Thyroid gland (tissue), 4 donors: ENCODE data around the gene GPRC5D. TPM values are rescaled to one million over a fixed set of nuclear protein-coding genes. Genes with fewer than 3 reads are reported as not detected.
A peak's percentile ranks its signal among the peaks of the same experiment; 100 is the strongest.

Experiments used
- DNase-seq, 2 donors: peaks; one replicate each; pipeline ENCODE4 v3.0.0-alpha.2; 2019
- H3K27ac ChIP-seq, 3 donors: fragments of 200-600 bp; sonication (generic); 1 replicate in 2 of 3; 2 replicates in 1 of 3; pipeline ENCODE4 v1.5.1; 2016 to 2019; ENCODE audit warnings: mild to moderate bottlenecking in 1 of 3, moderate library complexity in 1 of 3
- H3K27me3 ChIP-seq: fragments of 200-600 bp; sonication (generic); one replicate; pipeline ENCODE4 v1.5.1; 2019
- H3K36me3 ChIP-seq, 2 donors: fragments of 200-600 bp; sonication (generic); one replicate each; pipeline ENCODE4 v1.5.1; 2016 to 2019
- H3K4me1 ChIP-seq, 2 donors: fragments of 200-600 bp; sonication (generic); one replicate each; pipeline ENCODE4 v1.5.1; 2017 to 2019
- H3K4me3 ChIP-seq, 3 donors: fragments of 200-600 bp; sonication (generic); replicated peaks in 1 of 3; 1 replicate in 2 of 3; 2 replicates in 1 of 3; pipeline ENCODE4 v1.5.1; 2016; ENCODE audit warnings: mild to moderate bottlenecking in 1 of 3
- H3K9me3 ChIP-seq: fragments of 200-600 bp; sonication (generic); one replicate; pipeline ENCODE4 v1.5.1; 2017
- CTCF ChIP-seq, 6 experiments: fragments of 200-600 bp in 3 of 6; fragments of 450-650 bp in 3 of 6; sonication (generic) in 3 of 6; IDR thresholded peaks; one replicate each; pipeline ENCODE4 v1.5.1; 2016 to 2019; ENCODE audit warnings: antibody characterized with exemption in 6 of 6, mild to moderate bottlenecking in 2 of 6, inconsistent platforms in 1 of 6, moderate library complexity in 1 of 6
- POLR2A ChIP-seq, 2 donors: fragments of 450-650 bp; IDR thresholded peaks; one replicate each; pipeline ENCODE4 v1.6.1; 2017; ENCODE audit warnings: antibody characterized with exemption in 2 of 2, mild to moderate bottlenecking in 2 of 2, moderate library complexity in 1 of 2
- WGBS, 2 donors: methylation state at CpG; one replicate each; pipeline ENCODE4 v1.1.5; 2017; 5-methylcytosine and 5-hydroxymethylcytosine counted together
- intact Hi-C: fragments of 100-400 bp; cut with DNase I; formaldehyde crosslinking; loops from one replicate; pipeline ENCODE4 v1.15.1; 2023
- total RNA-seq, 4 donors: library from RNA; depleted of rRNA; stranded (reverse); fragments of >200 nt; gene quantifications; one replicate each; pipeline ENCODE4 v1.2.3, GENCODE V29; 2016

GPRC5D gene
- total RNA-seq, 4 donors from 2014 or later: not detected

- no peak overlapping the region for H3K4me3 ChIP-seq
- H3K4me1 ChIP-seq: peaks cover 14 to 29% of the 10 kb centered on the region in 2 donors
- H3K27me3 ChIP-seq: no peaks in the 10 kb centered on the region
- intact Hi-C loops: loop anchor here (5.0 to 10.0 kb wide), 2 partner anchors 66 to 179 kb away; no protein-coding TSS in a partner anchor
- peaks cover 34 to 35% of the 10 kb centered on the region in 2 donors for H3K36me3 ChIP-seq
- DNase-seq: peak in 1 of 2 donors; percentile 30
- H3K27ac ChIP-seq: no peak overlapping the region
- TF ChIP-seq POLR2A (IDR thresholded peaks at IDR 0.05): no peak
- peak in 5 of 6 experiments; percentile 16 to 73 (median 61) for TF ChIP-seq CTCF (IDR thresholded peaks at IDR 0.05)
- whole genome bisulfite sequencing, 2 donors: 59 to 69% methylated on average over 9 of the region's 9 CpGs
- H3K9me3 ChIP-seq: no peaks in the 10 kb centered on the region
These were observed 31.6 kb upstream of the GPRC5D start for GRCh38 chr12:12983420-12984035.

- no peaks in the 10 kb centered on the region for H3K27me3 ChIP-seq
- DNase-seq: no peak
- no peak overlapping the region for H3K4me3 ChIP-seq
- peaks cover 14 to 29% of the 10 kb centered on the region in 2 donors for H3K4me1 ChIP-seq
- peaks cover 23 to 31% of the 10 kb centered on the region in 2 donors for H3K36me3 ChIP-seq
- H3K27ac ChIP-seq: no peak overlapping the region
- intact Hi-C loops: loop anchor here (5.0 to 10.0 kb wide), 2 partner anchors 65 to 178 kb away; no protein-coding TSS in a partner anchor
- H3K9me3 ChIP-seq: no peaks in the 10 kb centered on the region
- TF ChIP-seq CTCF (IDR thresholded peaks at IDR 0.05): no peak
- no peak for TF ChIP-seq POLR2A (IDR thresholded peaks at IDR 0.05)
- WGBS, 2 donors: 85 to 96% methylated on average over 2 of the region's 2 CpGs
These were observed 30.4 kb upstream of the GPRC5D start for GRCh38 chr12:12982331-12982730.

DNA sequence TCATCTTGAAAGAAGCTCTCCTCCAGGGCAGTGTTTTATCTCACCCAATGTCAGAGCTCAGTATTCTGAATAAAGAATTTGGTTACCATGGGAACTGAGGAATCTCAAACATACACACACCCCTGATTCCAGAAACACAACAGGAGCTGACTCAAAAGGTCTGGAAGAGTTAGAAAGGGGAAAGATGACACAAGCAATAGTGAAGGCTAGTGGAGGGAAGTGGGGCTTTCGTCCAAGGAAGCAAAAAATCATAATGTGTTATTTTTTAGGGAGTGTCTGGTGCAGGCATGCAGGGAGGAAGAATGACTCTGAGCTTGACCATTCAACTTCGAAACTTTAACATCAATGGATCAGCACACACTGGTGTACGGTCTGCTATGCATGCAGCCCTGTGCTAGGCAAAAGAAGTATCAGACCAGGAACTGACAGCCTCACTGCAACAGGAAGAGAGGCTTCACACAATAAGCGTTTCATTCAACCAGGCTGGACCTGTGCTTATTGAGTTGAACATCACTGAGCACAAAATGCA, 27.8 kb upstream of the GPRC5D start:
- Histone ChIP-seq H3K4me3 (no peak overlapping the region), H3K27me3 (no peaks in the 10 kb centered on the region), H3K27ac (peak overlapping the region in 2 of 3 donors; percentile 55 to 62), H3K4me1 (peaks cover 14 to 48% of the 10 kb centered on the region in 2 donors), H3K9me3 (no peaks in the 10 kb centered on the region), H3K36me3 (peaks cover 7 to 25% of the 10 kb centered on the region in 2 donors)
- intact Hi-C loops: loop anchor here (5.0 to 10.0 kb wide), 2 partner anchors 62 to 175 kb away; no protein-coding TSS in a partner anchor
- no peak for DNase-seq
- TF ChIP-seq POLR2A (IDR thresholded peaks at IDR 0.05) (no peak), CTCF (IDR thresholded peaks at IDR 0.05) (no peak)
- 32 to 36% methylated on average over 4 of the region's 4 CpGs for WGBS, 2 donors

GRCh38 chr12:12979126-12979525, 27.2 kb upstream of the GPRC5D start:
- Histone ChIP-seq H3K27me3 (no peaks in the 10 kb centered on the region), H3K36me3 (peaks cover 14 to 32% of the 10 kb centered on the region in 2 donors), H3K4me3 (no peak overlapping the region), H3K27ac (peak overlapping the region in 1 of 3 donors; percentile 62), H3K9me3 (no peaks in the 10 kb centered on the region), H3K4me1 (peaks cover 14 to 48% of the 10 kb centered on the region in 2 donors)
- 74 to 75% methylated on average over 4 of the region's 4 CpGs for WGBS, 2 donors
- no peak for DNase-seq
- TF ChIP-seq POLR2A (IDR thresholded peaks at IDR 0.05): no peak
- no peak for TF ChIP-seq CTCF (IDR thresholded peaks at IDR 0.05)
- intact Hi-C loops: no loop called here

DNA sequence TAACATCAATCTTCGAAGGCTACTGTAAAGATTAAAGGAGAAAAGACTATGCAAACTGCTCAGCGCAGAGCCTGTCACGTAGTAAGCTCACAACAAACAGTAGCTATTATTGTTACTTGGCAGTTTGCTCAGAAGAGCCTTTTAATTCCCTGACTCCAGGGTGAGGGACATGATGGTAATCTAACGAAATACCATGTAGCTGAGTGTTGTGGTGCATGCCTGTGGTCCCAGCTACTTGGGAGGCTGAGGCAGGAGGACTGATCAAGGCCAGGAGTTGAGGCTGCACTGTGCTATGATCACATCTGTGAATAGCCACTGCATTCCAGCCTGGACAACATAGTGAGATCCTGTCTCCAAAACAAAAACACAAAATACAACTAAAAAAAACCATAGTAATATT, 25.3 kb upstream of the GPRC5D start:
- Histone ChIP-seq H3K36me3 (peaks cover 27 to 49% of the 10 kb centered on the region in 2 donors), H3K27ac (peak overlapping the region in 2 of 3 donors; percentile 27 to 48), H3K27me3 (no peaks in the 10 kb centered on the region), H3K4me3 (no peak overlapping the region), H3K4me1 (peaks cover 14 to 41% of the 10 kb centered on the region in 2 donors), H3K9me3 (no peaks in the 10 kb centered on the region)
- 88 to 95% methylated on average over 4 of the region's 4 CpGs for WGBS, 2 donors
- intact Hi-C loops: no loop called here
- no peak for DNase-seq
- TF ChIP-seq POLR2A (IDR thresholded peaks at IDR 0.05) (no peak), CTCF (IDR thresholded peaks at IDR 0.05) (no peak)
